GM12801 (cell line): Measurements from ENCODE around the gene CLDN16.

Source experiments
- TF ChIP-seq, protein P1 (sequence below): IDR thresholded peaks from one replicate; pipeline ENCODE4 v1.5.1; 2011; ENCODE audit warnings: control low read depth; ENCODE audit not compliant: insufficient read length; ENCODE audit errors: extremely low read depth

Gene CLDN16

GRCh38 chr3:190387578-190388213 is at the start of gene CLDN16:
Gene CLDN16 (plus strand): TSS chr3:190388163. CDS start chr3:190388330, 167 bp downstream.
- TF ChIP-seq, protein P1, sequence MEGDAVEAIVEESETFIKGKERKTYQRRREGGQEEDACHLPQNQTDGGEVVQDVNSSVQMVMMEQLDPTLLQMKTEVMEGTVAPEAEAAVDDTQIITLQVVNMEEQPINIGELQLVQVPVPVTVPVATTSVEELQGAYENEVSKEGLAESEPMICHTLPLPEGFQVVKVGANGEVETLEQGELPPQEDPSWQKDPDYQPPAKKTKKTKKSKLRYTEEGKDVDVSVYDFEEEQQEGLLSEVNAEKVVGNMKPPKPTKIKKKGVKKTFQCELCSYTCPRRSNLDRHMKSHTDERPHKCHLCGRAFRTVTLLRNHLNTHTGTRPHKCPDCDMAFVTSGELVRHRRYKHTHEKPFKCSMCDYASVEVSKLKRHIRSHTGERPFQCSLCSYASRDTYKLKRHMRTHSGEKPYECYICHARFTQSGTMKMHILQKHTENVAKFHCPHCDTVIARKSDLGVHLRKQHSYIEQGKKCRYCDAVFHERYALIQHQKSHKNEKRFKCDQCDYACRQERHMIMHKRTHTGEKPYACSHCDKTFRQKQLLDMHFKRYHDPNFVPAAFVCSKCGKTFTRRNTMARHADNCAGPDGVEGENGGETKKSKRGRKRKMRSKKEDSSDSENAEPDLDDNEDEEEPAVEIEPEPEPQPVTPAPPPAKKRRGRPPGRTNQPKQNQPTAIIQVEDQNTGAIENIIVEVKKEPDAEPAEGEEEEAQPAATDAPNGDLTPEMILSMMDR, result no peak

DNA sequence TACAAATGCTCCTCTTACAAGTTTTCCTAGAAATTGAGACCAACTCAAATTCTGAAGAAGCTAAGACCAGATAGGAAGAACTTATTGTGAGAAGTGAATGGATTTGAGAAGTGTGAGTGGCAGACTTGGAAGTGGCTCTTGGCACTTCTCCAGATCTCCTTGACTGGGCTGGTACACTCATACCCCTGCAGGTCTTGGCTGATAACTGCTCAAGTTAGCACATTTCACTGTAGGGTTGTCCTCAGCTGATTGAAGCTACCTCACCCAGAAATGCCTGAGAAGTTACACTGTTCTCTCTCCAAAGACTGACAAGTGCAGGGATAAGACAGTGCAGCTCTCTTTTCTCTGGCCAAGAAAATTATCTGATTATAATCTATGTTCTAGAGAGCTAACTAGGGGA is 49.2 kb upstream of the CLDN16 start:
- TF ChIP-seq, protein P1, result no peak

GRCh38 chr3:190339130-190339529 is 48.8 kb upstream of the CLDN16 start:
- TF ChIP-seq, protein P1, result no peak

- TF ChIP-seq, protein P1, result no peak
Measured at GRCh38 chr3:190340071-190340470, 47.9 kb upstream of the CLDN16 start.

DNA sequence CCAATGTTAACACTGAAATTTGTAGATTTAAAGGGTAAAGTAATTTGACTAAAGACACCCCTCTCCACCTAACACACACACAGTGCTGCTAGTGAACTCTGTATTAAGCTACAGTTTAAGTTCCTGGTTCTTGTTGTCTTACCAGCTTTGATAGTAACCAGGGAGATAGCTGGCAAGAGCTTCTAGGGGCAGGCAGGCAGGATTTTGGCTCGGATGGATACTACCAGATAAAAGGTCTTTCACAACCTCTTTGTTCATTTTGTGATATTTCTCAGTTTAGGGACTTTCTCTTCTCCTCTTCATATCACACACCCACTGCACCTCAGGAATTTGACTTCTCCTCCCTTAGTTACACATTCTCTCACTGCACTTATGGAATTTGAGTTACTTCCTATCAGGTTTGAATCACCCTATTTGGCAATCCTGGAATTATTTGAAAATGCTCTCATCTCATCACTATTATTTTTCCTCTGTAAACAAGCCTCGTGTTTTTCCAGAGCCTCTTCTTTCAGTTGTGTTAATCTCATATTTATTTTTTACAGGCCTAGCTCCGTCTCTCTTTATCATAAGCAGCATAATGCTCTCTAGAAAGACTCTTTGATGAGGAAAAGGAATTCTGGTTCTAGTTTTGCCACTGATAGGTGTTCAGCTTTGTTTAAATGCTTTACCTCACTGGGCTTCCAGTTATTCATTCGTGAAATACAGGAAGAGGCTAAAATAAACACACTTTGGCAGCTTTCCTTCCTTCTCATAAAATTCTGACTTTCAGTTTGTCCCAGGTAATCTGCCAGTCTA is 42.7 kb upstream of the CLDN16 start:
- TF ChIP-seq, protein P1, result no peak

GRCh38 chr3:190345878-190346277 is 42.1 kb upstream of the CLDN16 start:
- TF ChIP-seq, protein P1, result no peak

DNA sequence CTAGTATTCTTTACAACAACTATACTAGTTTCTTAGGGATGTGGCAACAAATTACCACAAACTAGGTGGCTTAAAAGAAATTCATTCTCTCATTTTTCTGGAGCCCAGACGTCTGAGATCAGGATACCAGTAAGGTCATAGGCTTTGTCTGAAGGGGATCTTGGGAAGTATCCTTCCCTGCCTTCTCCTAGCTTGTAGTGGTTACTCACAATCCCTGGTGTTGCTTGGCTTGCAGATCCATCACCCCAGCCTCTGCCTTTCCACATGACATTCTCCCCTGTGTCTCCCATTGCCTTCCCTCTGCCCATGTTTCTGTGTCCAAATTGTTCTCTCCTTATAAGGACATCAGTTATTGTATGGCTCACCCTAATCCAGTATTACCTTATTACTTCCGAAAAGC is 41.4 kb upstream of the CLDN16 start:
- TF ChIP-seq, protein P1, result no peak
